ENCODE measurements around the gene FAM181A. TPM values are rescaled to one million over a fixed set of nuclear protein-coding genes. Genes with fewer than 3 reads are reported as not detected.
A peak's percentile ranks its signal among the peaks of the same experiment; 100 is the strongest.

FAM181A gene
- total and polyA plus RNA-seq, 10 of the 15 experiments (the other 5 are each of a cell fraction or from before 2014, with no cell fraction given): not detected

DNA sequence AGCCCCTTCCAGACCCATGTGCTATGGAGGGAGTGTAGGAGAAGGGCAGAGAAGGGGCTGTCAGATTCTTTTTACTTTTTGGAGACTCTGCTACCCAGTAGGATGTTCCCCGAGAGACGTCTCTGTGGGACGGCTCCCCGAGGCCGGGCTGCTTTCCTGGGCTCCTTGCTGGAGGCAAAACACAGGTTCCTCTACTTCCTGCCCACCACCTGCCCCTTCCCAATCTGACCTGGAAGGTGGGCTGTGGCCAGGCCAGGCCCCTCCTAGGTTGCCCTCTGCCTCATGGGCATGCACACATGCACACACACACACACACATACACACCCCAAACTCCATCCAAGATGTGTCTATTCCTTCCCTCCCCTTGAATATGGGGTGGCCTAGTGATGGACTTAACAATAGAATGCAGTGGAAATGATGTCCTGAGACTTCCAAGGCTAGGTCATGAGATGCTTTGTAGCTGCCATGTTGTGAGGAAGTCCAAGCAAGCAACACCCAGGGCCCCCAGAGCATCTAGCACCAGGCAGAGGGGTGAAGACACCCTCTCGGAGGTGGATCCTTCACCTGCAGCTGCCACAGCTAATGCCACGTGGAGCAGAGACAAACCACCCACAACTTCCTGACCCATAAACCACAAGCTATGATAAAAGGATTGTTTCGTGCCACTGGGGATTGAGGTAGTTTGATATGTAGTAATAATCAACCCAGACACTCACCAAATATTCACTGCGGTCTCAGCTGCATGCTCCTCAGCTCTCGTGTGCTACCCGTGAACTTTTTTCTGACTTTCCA is 50.8 kb downstream of the FAM181A start:
- FAIRE-seq (peak; percentile 77), ATAC-seq (peak; percentile 74), DNase-seq (ENCODE audit: low read depth, low spot score) (peak; percentile 74)
- Histone ChIP-seq H4K20me1 (ENCODE audit: control insufficient read depth, insufficient read depth) (no peaks in the 10 kb centered on the region), H2AFZ (ENCODE audit: control insufficient read depth, low read depth, low read length) (no peak overlapping the region), H3K79me2 (ENCODE audit: control insufficient read depth, insufficient read depth, low read length) (no peaks in the 10 kb centered on the region), H3K36me3 (ENCODE audit: control insufficient read depth in 2 of 2, insufficient read depth in 2 of 2, low read length in 1 of 2) (no peaks in the 10 kb centered on the region; a peak in 1 of 4 replicates), H3K4me1 (ENCODE audit: control insufficient read depth, insufficient read depth, low read length) (peaks cover 70% of the 10 kb centered on the region), H3K4me3 (peak overlapping the region; percentile 67; the same call in 1 of the 2 replicates), H3K4me2 (ENCODE audit: control insufficient read depth, insufficient read depth) (peak overlapping the region; percentile 75; the same call in 1 of the 2 replicates), H3K27me3 (replicated peaks in 1 of 2; ENCODE audit: control insufficient read depth in 2 of 2, insufficient read depth in 2 of 2, low read length in 1 of 2) (no peaks in the 10 kb centered on the region), H3K27ac (ENCODE audit: control insufficient read depth, insufficient read depth) (peak overlapping the region; percentile 96), H3K9ac (ENCODE audit: control insufficient read depth, insufficient read depth, low read length) (peak overlapping the region; percentile 79), H3K9me3 (replicated peaks; ENCODE audit: control insufficient read depth, insufficient read depth, low read length) (no peaks in the 10 kb centered on the region; the same call in 2 of the 3 replicates)
- in situ Hi-C loops (cut with MboI): loop anchor here (10.0 kb wide), 1 partner anchor 1537 kb away; the partner anchor contains the start of gene SYNE3
- no TSS peak for BruUV-seq (replicated peaks)
- RAD21 ChIA-PET (ENCODE audit: unreplicated experiment): interaction anchor here (0.5 to 16.9 kb wide), 8 partner anchors 7 to 147 kb away, joined by 3 to 324 read pairs (median 25); partner anchors contain the start of genes CCDC197, DDX24 and IFI27L1
- CTCF ChIA-PET: interaction anchor here (0.8 to 20.8 kb wide), 13 partner anchors 9 to 154 kb away, joined by 4 to 399 read pairs (median 5); partner anchors contain the start of gene CCDC197
- POLR2A ChIA-PET: interaction anchor here (0.6 to 2.7 kb wide), 12 partner anchors 8 to 48 kb away, joined by 3 to 18 read pairs (median 8); partner anchors contain the start of genes CCDC197 and OTUB2
- SMC1A ChIA-PET (ENCODE audit: uncharacterized antibody, unreplicated experiment): interaction anchor here (0.6 to 20.2 kb wide), 10 partner anchors 8 to 1029 kb away, joined by 3 to 409 read pairs (median 8); partner anchors contain the start of gene CCDC197
- intact Hi-C loops (cut with micrococcal nuclease; ENCODE audit: unreplicated experiment): loop anchor here (5.0 kb wide), 1 partner anchor 104 kb away; the partner anchor contains the start of genes DDX24 and IFI27L1
- 44% methylated on average over 11 of the region's 11 CpGs for WGBS (ENCODE audit: insufficient coverage, insufficient replicate concordance, low lambda C conversion rate, missing lambda C conversion rate)
- TF ChIP-seq, protein P1, sequence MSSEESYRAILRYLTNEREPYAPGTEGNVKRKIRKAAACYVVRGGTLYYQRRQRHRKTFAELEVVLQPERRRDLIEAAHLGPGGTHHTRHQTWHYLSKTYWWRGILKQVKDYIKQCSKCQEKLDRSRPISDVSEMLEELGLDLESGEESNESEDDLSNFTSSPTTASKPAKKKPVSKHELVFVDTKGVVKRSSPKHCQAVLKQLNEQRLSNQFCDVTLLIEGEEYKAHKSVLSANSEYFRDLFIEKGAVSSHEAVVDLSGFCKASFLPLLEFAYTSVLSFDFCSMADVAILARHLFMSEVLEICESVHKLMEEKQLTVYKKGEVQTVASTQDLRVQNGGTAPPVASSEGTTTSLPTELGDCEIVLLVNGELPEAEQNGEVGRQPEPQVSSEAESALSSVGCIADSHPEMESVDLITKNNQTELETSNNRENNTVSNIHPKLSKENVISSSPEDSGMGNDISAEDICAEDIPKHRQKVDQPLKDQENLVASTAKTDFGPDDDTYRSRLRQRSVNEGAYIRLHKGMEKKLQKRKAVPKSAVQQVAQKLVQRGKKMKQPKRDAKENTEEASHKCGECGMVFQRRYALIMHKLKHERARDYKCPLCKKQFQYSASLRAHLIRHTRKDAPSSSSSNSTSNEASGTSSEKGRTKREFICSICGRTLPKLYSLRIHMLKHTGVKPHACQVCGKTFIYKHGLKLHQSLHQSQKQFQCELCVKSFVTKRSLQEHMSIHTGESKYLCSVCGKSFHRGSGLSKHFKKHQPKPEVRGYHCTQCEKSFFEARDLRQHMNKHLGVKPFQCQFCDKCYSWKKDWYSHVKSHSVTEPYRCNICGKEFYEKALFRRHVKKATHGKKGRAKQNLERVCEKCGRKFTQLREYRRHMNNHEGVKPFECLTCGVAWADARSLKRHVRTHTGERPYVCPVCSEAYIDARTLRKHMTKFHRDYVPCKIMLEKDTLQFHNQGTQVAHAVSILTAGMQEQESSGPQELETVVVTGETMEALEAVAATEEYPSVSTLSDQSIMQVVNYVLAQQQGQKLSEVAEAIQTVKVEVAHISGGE (CRISPR knock-in tag; IDR thresholded peaks at IDR 0.05): 0 out of 2 replicates have a peak, but pooled peaks have one; percentile 12
- no peak for TF ChIP-seq PAX8 (IDR thresholded peaks at IDR 0.05)
- TF ChIP-seq BCL11A (IDR thresholded peaks at IDR 0.05; ENCODE audit: low read depth, low read length): peak; percentile 97
- peak; percentile 69; the same call in 1 of the 2 replicates for TF ChIP-seq CHD2 (IDR thresholded peaks at IDR 0.05; ENCODE audit: borderline replicate concordance, low read depth, low read length)
- 0 out of 2 replicates have a peak, but pooled peaks have one; percentile 19 for TF ChIP-seq TAF1 (IDR thresholded peaks at IDR 0.05; ENCODE audit: borderline replicate concordance, low read depth, low read length)
- TF ChIP-seq, protein P2, sequence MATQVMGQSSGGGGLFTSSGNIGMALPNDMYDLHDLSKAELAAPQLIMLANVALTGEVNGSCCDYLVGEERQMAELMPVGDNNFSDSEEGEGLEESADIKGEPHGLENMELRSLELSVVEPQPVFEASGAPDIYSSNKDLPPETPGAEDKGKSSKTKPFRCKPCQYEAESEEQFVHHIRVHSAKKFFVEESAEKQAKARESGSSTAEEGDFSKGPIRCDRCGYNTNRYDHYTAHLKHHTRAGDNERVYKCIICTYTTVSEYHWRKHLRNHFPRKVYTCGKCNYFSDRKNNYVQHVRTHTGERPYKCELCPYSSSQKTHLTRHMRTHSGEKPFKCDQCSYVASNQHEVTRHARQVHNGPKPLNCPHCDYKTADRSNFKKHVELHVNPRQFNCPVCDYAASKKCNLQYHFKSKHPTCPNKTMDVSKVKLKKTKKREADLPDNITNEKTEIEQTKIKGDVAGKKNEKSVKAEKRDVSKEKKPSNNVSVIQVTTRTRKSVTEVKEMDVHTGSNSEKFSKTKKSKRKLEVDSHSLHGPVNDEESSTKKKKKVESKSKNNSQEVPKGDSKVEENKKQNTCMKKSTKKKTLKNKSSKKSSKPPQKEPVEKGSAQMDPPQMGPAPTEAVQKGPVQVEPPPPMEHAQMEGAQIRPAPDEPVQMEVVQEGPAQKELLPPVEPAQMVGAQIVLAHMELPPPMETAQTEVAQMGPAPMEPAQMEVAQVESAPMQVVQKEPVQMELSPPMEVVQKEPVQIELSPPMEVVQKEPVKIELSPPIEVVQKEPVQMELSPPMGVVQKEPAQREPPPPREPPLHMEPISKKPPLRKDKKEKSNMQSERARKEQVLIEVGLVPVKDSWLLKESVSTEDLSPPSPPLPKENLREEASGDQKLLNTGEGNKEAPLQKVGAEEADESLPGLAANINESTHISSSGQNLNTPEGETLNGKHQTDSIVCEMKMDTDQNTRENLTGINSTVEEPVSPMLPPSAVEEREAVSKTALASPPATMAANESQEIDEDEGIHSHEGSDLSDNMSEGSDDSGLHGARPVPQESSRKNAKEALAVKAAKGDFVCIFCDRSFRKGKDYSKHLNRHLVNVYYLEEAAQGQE (IDR thresholded peaks at IDR 0.05; ENCODE audit: low read depth, low read length): 0 out of 2 replicates have a peak, but pooled peaks have one; percentile 27
- TF ChIP-seq, protein P3, sequence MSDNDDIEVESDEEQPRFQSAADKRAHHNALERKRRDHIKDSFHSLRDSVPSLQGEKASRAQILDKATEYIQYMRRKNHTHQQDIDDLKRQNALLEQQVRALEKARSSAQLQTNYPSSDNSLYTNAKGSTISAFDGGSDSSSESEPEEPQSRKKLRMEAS (IDR thresholded peaks at IDR 0.05; ENCODE audit: low read depth, low read length): peak; percentile 88
- 0 out of 2 replicates have a peak, but pooled peaks have one; percentile 44 for TF ChIP-seq ZSCAN29 (IDR thresholded peaks at IDR 0.05)
